Motor neuron (in vitro differentiated cells): Measurements from ENCODE around the gene FRY. TPM values are rescaled to one million over a fixed set of nuclear protein-coding genes. Genes with fewer than 3 reads are reported as not detected.

Experiments
- ATAC-seq, 8 experiments: fragments of 200-7000 bp; cut with Tn5 transposase; replicated peaks in 6 of 8; 2 replicates each; pipeline ENCODE4 v1.8.0; 2021; ENCODE audit warnings: mild to moderate bottlenecking in 8 of 8, moderate library complexity in 8 of 8
- H3K27ac ChIP-seq, 2 donors: fragments of 250-450 bp; sonication (Bioruptor Pico); 2 replicates each; pipeline ENCODE4 v1.9.0; 2021; ENCODE audit warnings: antibody characterized with exemption in 2 of 2, mild to moderate bottlenecking in 2 of 2, moderate library complexity in 1 of 2
- H3K4me1 ChIP-seq, 2 donors: fragments of 250-450 bp; sonication (Bioruptor Pico); replicated peaks in 1 of 2; 2 replicates each; pipeline ENCODE4 v1.6.1; 2021; ENCODE audit warnings: antibody characterized with exemption in 2 of 2, mild to moderate bottlenecking in 2 of 2, moderate library complexity in 1 of 2
- H3K4me3 ChIP-seq, 5 donors: fragments of 250-450 bp; sonication (Bioruptor Pico); 2 replicates each; pipeline ENCODE4 v1.9.0; 2021; ENCODE audit warnings: antibody characterized with exemption in 5 of 5, mild to moderate bottlenecking in 5 of 5, moderate library complexity in 4 of 5
- WGBS, 10 experiments: fragments of 450-650 bp; shearing (Covaris generic); methylation state at CpG; one replicate each; pipeline ENCODE4 v1.0.0; 2022; 5-methylcytosine and 5-hydroxymethylcytosine counted together
- in situ Hi-C, 9 experiments: fragments of 400-800 bp; cut with MboI; loops; one replicate each; pipeline ENCODE4 v1.15.0; 2021; ENCODE audit warnings: low sequenced_read_pairs in 9 of 9, low pct_unique_long_range_greater_than_20kb in 2 of 9; ENCODE audit not compliant: unreplicated experiment in 9 of 9
- total RNA-seq, 8 experiments: library from RNA; unstranded; fragments of 300-600 nt; gene quantifications; 2 replicates each; pipeline versions ENCODE4 v1.2.3 to v1.2.4, GENCODE V29; 2022

FRY gene
- total RNA-seq, 8 experiments from 2014 or later: 6.0 to 54.0 (median 35.7) TPM

GRCh38 chr13:32309312-32310133 lies 277.9 kb downstream of the FRY start:
- H3K4me3 ChIP-seq: no peak overlapping the region
- peak in 7 of 8 experiments; percentile 22 to 96 (median 57) for ATAC-seq
- in situ Hi-C loops: loop anchor here in 3 of 9 experiments (5.0 to 25.0 kb wide), 3 partner anchors 272 to 397 kb away; partner anchors contain the start of gene FRY (in 1 of the 3)

GRCh38 chr13:32310134-32310706 lies 278.6 kb downstream of the FRY start:
- 4 to 56% (median 28%) methylated on average over 2 to 11 of the region's 12 CpGs; no CpG with 5 or more reads in 1 of the 10 experiments for WGBS, 10 experiments
- Histone ChIP-seq H3K4me1 (peaks cover 4 to 7% of the 10 kb centered on the region in 2 donors), H3K4me3 (no peak overlapping the region), H3K27ac (no peak overlapping the region)
- in situ Hi-C loops: loop anchor here in 3 of 9 experiments (5.0 to 25.0 kb wide), 3 partner anchors 273 to 398 kb away; partner anchors contain the start of gene FRY (in 1 of the 3)
- peak; percentile 70 to 86 (median 78) for ATAC-seq

More at GRCh38 chr13:32309312-32310133, 277.9 kb downstream of the FRY start:
- Histone ChIP-seq H3K4me1 (peaks cover 0 to under 1% of the 10 kb centered on the region in 2 donors), H3K27ac (no peak overlapping the region)
- WGBS, 10 experiments: 32 to 96% (median 71%) methylated on average over 2 to 10 of the region's 10 CpGs

GRCh38 chr13:32311188-32311897 lies 279.8 kb downstream of the FRY start:
- in situ Hi-C loops: loop anchor here in 3 of 9 experiments (5.0 to 25.0 kb wide), 3 partner anchors 274 to 399 kb away; partner anchors contain the start of gene FRY (in 1 of the 3)
- WGBS, 10 experiments: 20 to 100% (median 85%) methylated on average over 1 to 5 of the region's 36 CpGs; no CpG with 5 or more reads in 5 of the 10 experiments
- Histone ChIP-seq H3K27ac (no peak overlapping the region), H3K4me1 (peaks cover 7% of the 10 kb centered on the region in 2 donors), H3K4me3 (no peak overlapping the region)
- no peak for ATAC-seq

GRCh38 chr13:32314271-32315237 lies 283.0 kb downstream of the FRY start:
- ATAC-seq: peak; percentile 34 to 62 (median 43)
- WGBS, 10 experiments: 0 to 100% (median 83%) methylated on average over 1 to 22 of the region's 32 CpGs; no CpG with 5 or more reads in 1 of the 10 experiments
- in situ Hi-C loops: loop anchor here in 3 of 9 experiments (5.0 to 25.0 kb wide), 3 partner anchors 277 to 402 kb away; partner anchors contain the start of gene FRY (in 1 of the 3)
- H3K27ac ChIP-seq: peak overlapping the region; percentile 86 to 90
- peaks cover 7% of the 10 kb centered on the region in 2 donors for H3K4me1 ChIP-seq
- peak overlapping the region; percentile 48 to 76 (median 68) for H3K4me3 ChIP-seq

GRCh38 chr13:32315238-32316027 lies 283.9 kb downstream of the FRY start, which contains the start of the genes BRCA2 and ZAR1L:
TSS of gene BRCA2 (plus strand) at chr13:32315508. CDS start at chr13:32316461, 953 bp downstream.
TSS of gene ZAR1L (minus strand) at chr13:32315363. CDS start at chr13:32311925, 3,438 bp downstream.
- 0 to 17% (median 0%) methylated on average over 1 to 20 of the region's 60 CpGs; no CpG with 5 or more reads in 3 of the 10 experiments for WGBS, 10 experiments
- Histone ChIP-seq H3K4me1 (peaks cover 7% of the 10 kb centered on the region in 2 donors), H3K4me3 (peak within 1 kb of the TSS; percentile 48 to 76 (median 68)), H3K27ac (peak within 1 kb of the TSS; percentile 86 to 90)
- ATAC-seq: peak; percentile 91 to 99 (median 99)
- in situ Hi-C loops: loop anchor here in 2 of 9 experiments (25.0 kb wide), 2 partner anchors 278 to 403 kb away; partner anchors contain the start of gene FRY (in 1 of the 2)

- Histone ChIP-seq H3K4me1 (peaks cover 7% of the 10 kb centered on the region in 2 donors), H3K4me3 (peak overlapping the region; percentile 48 to 76 (median 68)), H3K27ac (no peak overlapping the region)
- in situ Hi-C loops: loop anchor here in 2 of 9 experiments (25.0 kb wide), 2 partner anchors 279 to 404 kb away; partner anchors contain the start of gene FRY (in 1 of the 2)
- 0 to 16% (median 2%) methylated on average over 1 to 11 of the region's 13 CpGs; no CpG with 5 or more reads in 1 of the 10 experiments for WGBS, 10 experiments
- ATAC-seq: peak in 5 of 8 experiments; percentile 15 to 26 (median 24)
Observed at GRCh38 chr13:32316028-32316339, 284.4 kb downstream of the FRY start.

GRCh38 chr13:32316501-32316900 lies 284.9 kb downstream of the FRY start:
- Histone ChIP-seq H3K4me3 (peak overlapping the region in 3 of 5 donors; percentile 58 to 68 (median 68)), H3K4me1 (peaks cover 7% of the 10 kb centered on the region in 2 donors), H3K27ac (no peak overlapping the region)
- in situ Hi-C loops: loop anchor here in 2 of 9 experiments (25.0 kb wide), 2 partner anchors 279 to 404 kb away; partner anchors contain the start of gene FRY (in 1 of the 2)
- no peak for ATAC-seq
- 39 to 86% (median 67%) methylated on average over 1 to 6 of the region's 6 CpGs; no CpG with 5 or more reads in 1 of the 10 experiments for WGBS, 10 experiments

- H3K4me3 ChIP-seq: no peak overlapping the region
- peaks cover 7% of the 10 kb centered on the region in 2 donors for H3K4me1 ChIP-seq
- in situ Hi-C loops: loop anchor here in 2 of 9 experiments (25.0 kb wide), 2 partner anchors 281 to 406 kb away; partner anchors contain the start of gene FRY (in 1 of the 2)
- WGBS, 10 experiments: 71 to 100% (median 93%) methylated on average over 1 to 2 of the region's 2 CpGs
- no peak overlapping the region for H3K27ac ChIP-seq
- ATAC-seq: no peak
Observed at GRCh38 chr13:32317716-32318465, 286.3 kb downstream of the FRY start.

- in situ Hi-C loops: loop anchor here in 2 of 9 experiments (25.0 kb wide), 2 partner anchors 283 to 408 kb away; partner anchors contain the start of gene FRY (in 1 of the 2)
- 78 to 100% (median 85%) methylated on average over 2 to 4 of the region's 4 CpGs; no CpG with 5 or more reads in 1 of the 10 experiments for WGBS, 10 experiments
- no peak overlapping the region for H3K27ac ChIP-seq
- ATAC-seq: no peak
- no peak overlapping the region for H3K4me3 ChIP-seq
- peaks cover 0 to 2% of the 10 kb centered on the region in 2 donors for H3K4me1 ChIP-seq
Observed at GRCh38 chr13:32320528-32320927, 289.0 kb downstream of the FRY start.

GRCh38 chr13:32323912-32324311 lies 292.3 kb downstream of the FRY start:
- ATAC-seq: peak in 2 of 8 experiments; percentile 42 to 76
- H3K4me3 ChIP-seq: no peak overlapping the region
- no peaks in the 10 kb centered on the region for H3K4me1 ChIP-seq
- in situ Hi-C loops: loop anchor here in 2 of 9 experiments (25.0 kb wide), 2 partner anchors 287 to 412 kb away; partner anchors contain the start of gene FRY (in 1 of the 2)
- H3K27ac ChIP-seq: no peak overlapping the region
